Measurements from ENCODE around the gene NAALADL2. TPM values are rescaled to one million over a fixed set of nuclear protein-coding genes. Genes with fewer than 3 reads are reported as not detected.

NAALADL2 gene
- total and polyA plus RNA-seq, 2 of the 13 experiments (the other 11 are each of a cell fraction or from before 2014, with no cell fraction given): 0.08 TPM; not detected in 1

GRCh38 chr3:175608356-175608755 is 749.2 kb downstream of the NAALADL2 start:
- Histone ChIP-seq H3K36me3 (replicated peaks in 1 of 2; ENCODE audit: control insufficient read depth in 1 of 2, insufficient read depth in 2 of 2, low read length in 2 of 2) (no peaks in the 10 kb centered on the region), H3K9me3 (ENCODE audit: low read length) (peaks cover 6% of the 10 kb centered on the region; the same call in 1 of the 2 replicates), H3K27me3 (ENCODE audit: control insufficient read depth in 1 of 2, insufficient read depth in 2 of 2, low read length in 2 of 2) (no peaks in the 10 kb centered on the region), H3K4me3 (replicated peaks in 1 of 3; ENCODE audit: insufficient read depth in 1 of 3, low read depth in 2 of 3, low read length in 3 of 3) (no peak overlapping the region), H2AFZ (ENCODE audit: low read length) (no peak overlapping the region), H3K79me2 (ENCODE audit: insufficient read depth, low read length) (no peaks in the 10 kb centered on the region), H3K27ac (ENCODE audit: extremely low read length, insufficient read depth, low read length) (no peak overlapping the region), H3K4me2 (ENCODE audit: low read depth, low read length) (no peak overlapping the region), H3K9ac (ENCODE audit: insufficient read depth, low read depth, low read length) (no peak overlapping the region), H3K4me1 (ENCODE audit: insufficient read depth, low read length) (no peaks in the 10 kb centered on the region), H4K20me1 (ENCODE audit: insufficient read depth, low read length) (no peaks in the 10 kb centered on the region)
- ChIA-PET CTCF (ENCODE audit: low intra/inter-chr PET ratio, low total read pairs) (no interaction called here), POLR2A (no interaction called here)
- FAIRE-seq (no peak), DNase-seq (ENCODE audit: low spot score) (no peak), ATAC-seq (no peak)
- in situ Hi-C loops (cut with HindIII; ENCODE audit: extremely low pct_ligation_motif_present, low pct_unique_long_range_greater_than_20kb): no loop called here
- intact Hi-C loops (cut with micrococcal nuclease; ENCODE audit: unreplicated experiment): no loop called here
- 22% methylated on average over 5 of the region's 5 CpGs for WGBS (ENCODE audit: low lambda C conversion rate)
- no TSS peak for BruUV-seq (replicated peaks)
- no peak for TF ChIP-seq SYNCRIP (IDR thresholded peaks at IDR 0.05; ENCODE audit: insufficient read depth, low read depth, low read length)
- TF ChIP-seq REST (IDR thresholded peaks at IDR 0.05; ENCODE audit: borderline replicate concordance in 1 of 2, low read depth in 1 of 2, low read length in 2 of 2): no peak
- TF ChIP-seq TERF1 (CRISPR knock-in tag; IDR thresholded peaks at IDR 0.05): no peak
- TF ChIP-seq ATF1 (CRISPR knock-in tag; IDR thresholded peaks at IDR 0.05): no peak
- TF ChIP-seq ZNF3 (CRISPR knock-in tag; IDR thresholded peaks at IDR 0.05): no peak
- no peak for TF ChIP-seq FOSL2 (CRISPR knock-in tag; IDR thresholded peaks at IDR 0.05)
- no peak for TF ChIP-seq BCL3 (CRISPR knock-in tag; IDR thresholded peaks at IDR 0.05)
- no peak for TF ChIP-seq ZNF138 (CRISPR knock-in tag; IDR thresholded peaks at IDR 0.05; ENCODE audit: low read depth)
- TF ChIP-seq ZNF432 (CRISPR knock-in tag; IDR thresholded peaks at IDR 0.05; ENCODE audit: borderline replicate concordance): no peak
- no peak for TF ChIP-seq HOXD1 (CRISPR knock-in tag; IDR thresholded peaks at IDR 0.05)
- TF ChIP-seq ATAD3A (CRISPR knock-in tag; IDR thresholded peaks at IDR 0.05): no peak
- TF ChIP-seq ZFYVE20 (CRISPR knock-in tag; IDR thresholded peaks at IDR 0.05; ENCODE audit: borderline replicate concordance, low read depth): no peak
- TF ChIP-seq DNMT1 (CRISPR knock-in tag; IDR thresholded peaks at IDR 0.05): no peak
- TF ChIP-seq ZNF512 (CRISPR knock-in tag; IDR thresholded peaks at IDR 0.05): no peak
- no peak for TF ChIP-seq ZXDC (CRISPR knock-in tag; IDR thresholded peaks at IDR 0.05)
